ENCODE results near the gene TP53I11. TPM values are rescaled to one million over a fixed set of nuclear protein-coding genes. Genes with fewer than 3 reads are reported as not detected.

The TP53I11 gene
- total RNA-seq, 1 experiment from 2014 or later: 13.4 TPM

DNA sequence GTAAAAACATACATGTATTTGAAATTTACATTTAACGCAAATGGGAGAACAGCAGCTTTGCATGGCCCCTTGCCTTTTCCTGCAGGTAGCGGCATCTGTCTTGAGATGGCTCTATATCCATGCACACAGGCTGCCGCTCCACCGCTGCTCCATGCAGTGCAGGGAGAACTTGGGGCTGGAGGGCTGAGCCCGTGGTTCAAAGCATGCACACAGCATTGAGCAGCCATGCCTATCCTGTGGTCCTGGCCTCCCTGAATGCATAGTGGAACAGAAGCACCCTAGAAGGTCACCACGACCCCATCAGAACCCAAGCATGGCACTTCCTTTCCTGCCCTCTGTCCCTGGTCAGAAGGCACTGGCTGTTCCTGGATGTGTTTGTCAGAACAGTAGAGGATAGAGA, 35.0 kb upstream of the TP53I11 start:
- Histone ChIP-seq H3K27ac (no peak overlapping the region), H3K4me1 (no peaks in the 10 kb centered on the region), H3K4me3 (no peak overlapping the region), H3K27me3 (peaks cover 46% of the 10 kb centered on the region), H3K9me3 (replicated peaks) (no peaks in the 10 kb centered on the region), H3K36me3 (no peaks in the 10 kb centered on the region)
- no peak for DNase-seq

DNA sequence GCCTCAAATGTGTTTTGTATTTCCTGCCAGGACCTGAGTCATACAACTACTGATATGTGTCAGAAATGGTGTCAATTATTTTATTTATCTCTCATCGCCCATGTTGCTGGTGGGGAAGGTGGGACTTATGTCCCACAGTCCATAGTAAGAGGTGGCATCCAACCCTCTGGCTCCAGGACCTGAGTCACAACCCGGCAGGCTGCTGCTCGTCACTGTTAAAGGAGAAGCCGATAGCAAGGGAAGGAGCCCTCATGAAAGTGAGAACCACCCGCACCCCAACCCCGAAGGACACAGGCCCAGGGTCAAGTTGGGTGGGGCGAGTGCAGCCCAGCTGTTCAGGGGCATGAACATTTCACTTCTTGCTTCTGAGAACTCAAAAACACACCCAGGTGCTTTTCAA, 33.1 kb upstream of the TP53I11 start:
- no peak for DNase-seq
- Histone ChIP-seq H3K36me3 (no peaks in the 10 kb centered on the region), H3K4me3 (no peak overlapping the region), H3K4me1 (no peaks in the 10 kb centered on the region), H3K27ac (no peak overlapping the region), H3K9me3 (replicated peaks) (no peaks in the 10 kb centered on the region), H3K27me3 (peaks cover 32% of the 10 kb centered on the region)

DNA sequence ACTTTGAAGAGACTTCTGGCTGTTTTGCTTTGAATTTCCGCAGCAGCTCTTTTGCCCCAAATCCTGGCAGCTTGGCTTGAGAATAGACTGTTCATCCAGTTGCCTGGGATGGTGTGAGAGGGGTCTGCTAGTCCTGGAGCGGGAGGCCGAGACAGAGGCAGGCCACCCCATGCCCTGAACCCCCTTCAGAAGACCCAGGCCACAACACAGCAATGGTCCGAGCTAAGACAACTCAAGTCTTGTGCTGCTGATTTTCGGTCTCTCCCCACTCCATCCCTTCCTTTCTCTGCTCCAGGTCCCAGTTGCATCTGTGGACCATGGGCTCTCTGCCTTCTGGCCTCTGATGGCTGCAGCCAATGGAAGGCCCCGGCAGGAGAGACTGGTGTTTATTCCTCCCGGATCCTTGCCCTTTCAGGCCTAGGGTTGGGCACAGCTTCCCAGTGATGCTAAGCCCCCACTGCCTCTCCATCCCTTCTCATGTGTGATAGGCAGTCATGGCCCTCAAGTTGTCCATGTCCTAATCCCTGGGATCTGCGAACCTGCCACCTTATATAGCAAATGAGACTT, 31.9 kb upstream of the TP53I11 start:
- DNase-seq: no peak
- Histone ChIP-seq H3K9me3 (replicated peaks) (no peaks in the 10 kb centered on the region), H3K36me3 (no peaks in the 10 kb centered on the region), H3K4me3 (no peak overlapping the region), H3K27me3 (peaks cover 27% of the 10 kb centered on the region), H3K27ac (no peak overlapping the region), H3K4me1 (no peaks in the 10 kb centered on the region)

DNA sequence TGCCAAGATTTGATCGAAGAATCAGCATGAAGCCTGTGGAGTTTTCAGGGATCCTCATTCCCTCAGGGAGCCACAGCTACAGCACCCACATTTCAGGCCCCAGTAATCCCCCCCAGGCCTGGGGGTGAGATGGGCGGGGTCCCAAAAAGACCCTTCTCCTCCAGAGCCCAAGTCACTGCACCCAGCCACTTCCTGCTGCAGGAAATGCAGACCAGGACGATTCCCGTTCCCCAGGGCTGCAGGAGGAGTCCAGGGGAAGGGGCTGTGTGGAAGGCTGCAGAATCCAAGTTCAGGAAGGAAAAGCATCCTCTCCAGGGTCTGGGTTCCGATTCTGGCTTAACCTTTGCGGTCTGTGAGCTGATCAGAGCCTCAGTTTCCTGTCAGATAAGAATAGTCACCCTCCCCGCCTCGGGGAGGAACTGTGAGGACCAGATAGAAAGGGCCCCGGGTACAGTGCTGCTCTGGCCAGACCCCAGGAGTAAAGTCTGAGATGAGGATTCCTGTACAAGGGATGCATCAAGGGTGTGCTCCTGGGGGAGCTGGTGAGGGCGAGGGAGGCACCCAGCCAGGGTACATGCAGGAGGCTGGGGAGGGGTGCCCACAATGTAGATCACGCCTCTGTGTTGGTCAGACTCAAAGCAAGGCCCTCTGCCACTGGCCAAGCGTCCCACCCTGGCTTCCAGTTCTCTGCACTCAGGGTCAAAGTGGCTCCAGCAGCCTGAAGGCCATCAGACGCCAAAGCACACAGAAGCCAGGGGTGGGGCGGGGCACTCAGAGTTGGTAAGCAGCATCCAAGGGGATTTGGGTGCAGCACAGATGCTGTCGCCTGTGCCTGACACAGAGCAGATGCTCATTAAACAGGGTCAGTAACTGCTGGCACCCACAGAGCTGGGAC, 30.1 kb upstream of the TP53I11 start:
- Histone ChIP-seq H3K36me3 (no peaks in the 10 kb centered on the region), H3K4me3 (no peak overlapping the region), H3K4me1 (no peaks in the 10 kb centered on the region), H3K27me3 (peaks cover 26% of the 10 kb centered on the region), H3K27ac (no peak overlapping the region), H3K9me3 (replicated peaks) (no peaks in the 10 kb centered on the region)
- DNase-seq: no peak

DNA sequence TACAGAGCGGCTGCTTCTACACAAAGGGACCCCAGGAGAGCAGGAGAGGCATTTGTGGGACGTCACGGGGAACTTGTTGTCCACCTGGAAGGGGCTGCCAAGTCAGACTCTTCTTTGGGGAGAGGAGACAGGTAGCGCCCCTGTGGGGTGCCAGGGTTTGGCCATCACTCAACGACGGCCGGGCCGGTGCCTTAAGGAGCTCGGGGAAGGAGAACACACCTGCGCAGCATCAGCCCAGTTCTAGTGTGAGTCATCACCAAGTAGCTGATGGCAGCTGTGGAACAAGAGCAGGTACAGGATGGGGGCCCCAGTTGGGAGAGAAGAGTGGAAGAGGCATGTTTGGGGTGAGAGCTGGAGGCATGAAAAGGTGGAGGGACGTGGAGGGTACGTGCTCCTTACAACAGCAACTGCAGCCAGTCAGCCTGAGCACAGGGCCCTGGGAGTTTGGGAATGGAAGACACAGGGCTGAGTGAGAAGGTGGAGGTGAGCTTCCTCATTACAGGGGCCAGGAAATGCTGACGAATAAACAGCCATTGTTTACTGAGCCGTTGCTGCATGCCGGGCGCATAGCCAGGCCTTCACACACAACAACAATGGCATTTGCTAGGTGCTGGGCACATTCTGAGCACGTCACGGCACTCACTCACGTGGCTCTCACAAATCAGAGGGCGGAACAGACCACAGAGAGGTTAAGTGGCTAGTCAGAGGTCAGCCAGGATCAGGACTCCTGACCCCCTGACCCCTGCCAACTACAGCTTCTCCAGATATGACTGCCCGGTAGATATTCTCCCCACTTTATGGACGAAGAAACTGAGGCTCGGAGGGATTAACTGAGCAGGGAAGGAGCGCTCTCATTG, 29.1 kb upstream of the TP53I11 start:
- Histone ChIP-seq H3K9me3 (replicated peaks) (no peaks in the 10 kb centered on the region), H3K36me3 (no peaks in the 10 kb centered on the region), H3K27ac (no peak overlapping the region), H3K27me3 (peaks cover 16% of the 10 kb centered on the region), H3K4me1 (no peaks in the 10 kb centered on the region), H3K4me3 (no peak overlapping the region)
- no peak for DNase-seq

DNA sequence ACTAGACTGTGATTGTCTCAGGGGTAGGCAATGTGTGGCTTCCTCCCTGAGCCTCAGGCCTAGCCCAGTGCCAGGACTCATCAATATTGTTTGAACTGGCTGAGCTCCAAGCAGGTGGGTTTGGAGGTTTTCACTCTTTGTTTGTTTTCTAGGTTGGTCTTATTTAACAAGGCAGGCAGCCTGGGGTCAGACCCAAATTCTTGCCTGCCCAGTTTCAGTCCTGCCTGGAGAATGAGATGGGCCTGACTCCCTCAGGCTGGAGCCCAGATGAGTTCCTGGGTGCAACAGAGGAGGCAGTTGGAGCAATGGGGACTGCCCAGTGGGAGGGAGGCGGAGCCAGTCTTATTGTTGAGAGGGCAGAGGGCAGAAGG, 28.3 kb upstream of the TP53I11 start:
- no peaks in the 10 kb centered on the region for H3K9me3 ChIP-seq (replicated peaks)
- H3K36me3 ChIP-seq: no peaks in the 10 kb centered on the region
- no peaks in the 10 kb centered on the region for H3K4me1 ChIP-seq
- H3K4me3 ChIP-seq: no peak overlapping the region
- H3K27me3 ChIP-seq: peaks cover 13% of the 10 kb centered on the region; the same call in 1 of the 2 replicates
- no peak for DNase-seq
- H3K27ac ChIP-seq: no peak overlapping the region

DNA sequence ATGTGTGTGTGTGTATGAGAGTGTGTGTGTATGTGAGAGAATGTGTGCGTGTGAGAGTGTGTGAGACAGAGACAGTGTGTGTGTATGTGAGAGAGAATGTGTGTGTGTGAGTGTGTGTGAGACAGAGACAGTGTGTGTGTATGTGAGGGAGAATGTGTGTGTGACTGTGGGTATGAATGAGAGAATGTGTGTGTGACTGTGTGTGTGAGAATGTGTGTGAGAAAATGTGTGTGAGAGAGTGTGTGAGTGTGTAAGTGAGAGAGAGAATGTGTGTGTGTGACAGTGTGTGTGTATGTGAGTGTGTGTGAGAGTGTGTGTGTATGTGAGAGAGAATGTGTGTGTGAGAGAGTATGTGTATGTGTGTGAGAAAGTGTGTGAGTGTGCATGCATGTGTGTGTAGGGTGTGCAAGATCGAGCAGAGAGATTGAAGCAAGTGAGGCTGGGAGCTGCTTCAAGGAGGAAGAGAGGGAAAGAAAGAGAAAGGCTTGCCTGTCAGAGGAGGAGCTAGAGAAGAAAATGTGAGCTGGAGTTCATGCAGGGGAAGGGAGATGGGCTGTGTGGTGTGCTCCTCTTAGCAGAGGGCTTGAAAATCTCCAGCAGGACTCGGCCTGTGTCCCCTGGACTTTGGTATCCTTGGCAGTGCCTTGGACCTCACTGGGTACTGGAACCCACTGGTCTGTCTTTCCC, 27.7 kb upstream of the TP53I11 start:
- Histone ChIP-seq H3K36me3 (no peaks in the 10 kb centered on the region), H3K27ac (no peak overlapping the region), H3K27me3 (peaks cover 13% of the 10 kb centered on the region; the same call in 1 of the 2 replicates), H3K4me3 (no peak overlapping the region), H3K9me3 (replicated peaks) (no peaks in the 10 kb centered on the region), H3K4me1 (no peaks in the 10 kb centered on the region)
- no peak for DNase-seq

DNA sequence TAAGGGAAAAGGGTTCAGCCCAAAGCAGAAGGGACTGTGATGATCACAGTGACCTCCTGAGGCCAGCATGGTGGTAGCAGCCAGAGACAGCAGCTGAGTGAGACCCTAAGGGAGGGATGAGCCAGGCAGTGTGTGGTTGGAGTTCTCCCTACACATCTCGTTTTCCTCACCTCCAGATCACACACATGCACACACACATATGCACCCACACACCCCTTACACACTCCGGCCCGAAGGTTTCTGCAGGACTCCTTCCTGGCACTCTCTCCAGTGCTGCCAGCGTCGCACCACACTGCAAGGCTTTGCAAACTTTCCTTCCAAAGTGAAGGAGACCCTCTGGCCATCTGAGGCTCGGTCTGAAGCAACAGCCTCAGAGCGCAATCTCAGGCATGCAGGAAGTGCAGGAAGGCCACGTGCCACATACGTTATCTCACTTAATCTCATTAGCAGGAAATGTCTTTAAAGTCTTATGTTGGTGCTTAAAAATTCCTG, 26.9 kb upstream of the TP53I11 start:
- no peak overlapping the region for H3K4me3 ChIP-seq
- peaks cover 13% of the 10 kb centered on the region; the same call in 1 of the 2 replicates for H3K27me3 ChIP-seq
- H3K36me3 ChIP-seq: no peaks in the 10 kb centered on the region
- peak in 1 of 2 experiments; percentile 34 for DNase-seq
- H3K4me1 ChIP-seq: no peaks in the 10 kb centered on the region
- H3K27ac ChIP-seq: no peak overlapping the region
- H3K9me3 ChIP-seq (replicated peaks): no peaks in the 10 kb centered on the region

DNA sequence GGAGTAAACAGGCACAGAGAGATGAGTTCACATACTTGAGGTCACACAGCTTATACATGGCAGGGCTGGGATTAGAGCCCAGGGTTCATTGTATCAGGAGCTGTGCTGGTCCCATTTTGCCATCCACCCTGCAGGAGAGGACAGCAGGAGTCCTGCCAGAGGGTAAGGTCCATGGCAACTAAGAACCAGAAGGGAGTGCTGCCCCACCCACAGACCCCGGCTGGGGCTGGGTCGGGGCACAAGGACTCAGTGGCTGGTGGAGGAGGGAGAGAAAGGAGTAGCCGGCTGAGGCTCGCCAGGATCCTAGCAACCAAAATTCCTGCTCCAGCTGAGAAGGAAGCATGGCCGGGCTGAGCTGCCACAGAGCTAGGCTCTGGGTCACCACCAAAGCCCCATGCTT, 25.9 kb upstream of the TP53I11 start:
- Histone ChIP-seq H3K9me3 (replicated peaks) (no peaks in the 10 kb centered on the region), H3K27ac (no peak overlapping the region), H3K4me1 (no peaks in the 10 kb centered on the region), H3K4me3 (no peak overlapping the region), H3K27me3 (peaks cover 13% of the 10 kb centered on the region; the same call in 1 of the 2 replicates), H3K36me3 (no peaks in the 10 kb centered on the region)
- no peak for DNase-seq

DNA sequence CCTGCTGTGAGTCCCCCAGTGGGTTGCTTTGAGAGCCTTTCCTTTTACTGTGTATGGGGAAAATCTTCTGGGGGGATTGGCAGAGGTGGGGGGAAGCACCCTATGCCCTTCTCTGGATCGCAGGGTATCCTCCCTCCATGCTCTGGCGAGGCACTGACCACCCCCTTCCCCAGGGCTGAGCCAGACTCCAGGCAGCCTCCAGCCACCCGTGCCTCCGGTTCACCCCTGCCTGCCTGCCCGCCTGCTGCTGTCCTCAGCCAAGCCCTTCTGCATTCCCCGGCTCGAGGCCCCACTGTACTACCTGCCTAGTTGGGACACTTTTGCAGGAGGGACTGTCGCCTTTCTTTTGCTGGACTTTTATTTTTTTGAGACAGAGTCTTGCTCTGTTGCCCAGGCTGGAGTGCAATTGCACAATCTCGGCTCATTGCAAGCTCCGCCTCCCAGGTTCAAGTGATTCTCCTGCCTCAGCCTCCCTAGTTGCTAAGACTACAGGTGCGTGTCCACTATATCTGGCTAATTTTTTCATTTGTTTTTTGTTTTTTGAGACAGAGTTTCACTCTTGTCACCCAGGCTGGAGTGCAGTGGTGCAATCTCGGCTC, 23.8 kb upstream of the TP53I11 start:
- H3K9me3 ChIP-seq (replicated peaks): no peaks in the 10 kb centered on the region
- no peak overlapping the region for H3K4me3 ChIP-seq
- DNase-seq: no peak
- H3K36me3 ChIP-seq: no peaks in the 10 kb centered on the region
- no peaks in the 10 kb centered on the region for H3K4me1 ChIP-seq
- H3K27ac ChIP-seq: no peak overlapping the region
- H3K27me3 ChIP-seq: peaks cover 16% of the 10 kb centered on the region

DNA sequence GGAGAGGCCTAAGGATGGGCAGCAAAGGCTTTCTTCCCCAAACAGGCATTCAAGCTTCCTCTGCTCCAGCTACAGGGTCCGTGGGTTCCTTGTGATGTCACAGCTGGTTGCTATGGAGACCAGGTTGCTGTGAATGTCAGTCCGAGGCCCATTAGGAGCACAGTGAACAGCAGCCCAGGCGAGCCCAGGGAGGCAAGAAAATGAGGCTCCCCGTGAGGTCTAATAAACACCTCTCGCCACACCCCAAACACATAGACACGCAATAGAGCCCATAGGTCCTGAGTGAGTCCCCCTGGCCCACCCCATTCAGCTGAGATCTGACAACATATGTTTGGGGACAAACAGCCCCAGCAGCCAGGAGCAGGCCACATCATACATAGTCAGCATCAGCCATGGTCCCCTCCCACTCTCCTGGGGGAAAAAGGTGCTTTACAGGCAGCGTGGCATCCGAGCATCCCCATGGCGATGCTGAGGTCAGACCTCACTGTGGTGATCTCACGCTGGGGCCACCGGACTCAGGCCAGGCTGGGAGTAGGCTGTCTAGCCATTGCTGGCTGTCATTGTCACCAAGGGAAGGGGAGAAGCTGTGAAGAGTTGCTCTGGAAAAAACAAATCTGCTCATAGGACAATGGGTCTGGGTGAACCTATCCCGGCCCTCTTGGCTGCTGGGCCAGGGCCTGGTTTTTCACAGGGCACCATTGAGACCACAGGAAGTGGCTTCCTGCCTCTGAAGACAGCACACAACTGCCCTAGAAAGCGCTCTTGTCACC, 23.1 kb upstream of the TP53I11 start:
- no peak for DNase-seq

DNA sequence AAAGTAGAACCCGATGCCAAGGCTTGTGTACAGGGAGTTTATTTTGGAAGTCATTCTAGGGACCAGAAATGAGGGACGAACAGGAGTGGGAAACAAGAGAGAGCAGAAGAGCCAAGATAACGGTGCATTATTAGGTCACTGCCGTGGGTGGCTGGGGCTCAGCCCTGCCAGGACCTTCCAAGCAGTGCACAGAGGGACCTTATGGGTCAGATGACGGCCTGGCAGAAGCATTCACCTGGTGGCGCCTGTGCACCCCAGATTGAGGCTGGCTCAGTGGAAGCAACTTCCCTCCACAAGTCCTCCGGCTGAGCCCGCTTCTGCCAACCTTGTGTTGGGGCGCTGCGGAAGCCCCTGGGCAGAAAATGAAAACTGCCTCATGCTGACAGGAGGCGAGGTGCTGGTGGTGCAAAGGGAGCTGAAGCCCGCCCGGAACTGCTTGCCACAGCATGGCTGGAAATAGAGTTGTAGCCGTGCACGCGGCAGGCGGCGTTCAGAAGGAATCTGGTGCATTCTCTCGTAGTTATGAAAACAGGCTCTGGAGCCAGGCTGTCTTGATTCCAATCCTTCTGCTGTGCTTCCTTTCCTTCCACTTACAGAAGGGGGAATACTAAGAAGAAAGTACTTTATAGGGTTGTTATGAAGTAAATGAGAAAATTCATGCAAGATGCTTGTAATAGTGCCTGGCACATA, 22.2 kb upstream of the TP53I11 start:
- Histone ChIP-seq H3K27ac (no peak overlapping the region), H3K36me3 (no peaks in the 10 kb centered on the region), H3K4me1 (no peaks in the 10 kb centered on the region), H3K4me3 (no peak overlapping the region), H3K27me3 (peaks cover 27% of the 10 kb centered on the region), H3K9me3 (replicated peaks) (no peaks in the 10 kb centered on the region)
- DNase-seq: no peak

More for the DNA sequence above, 23.1 kb upstream of the TP53I11 start:
- peaks cover 22% of the 10 kb centered on the region for H3K27me3 ChIP-seq
- no peaks in the 10 kb centered on the region for H3K36me3 ChIP-seq
- no peak overlapping the region for H3K27ac ChIP-seq
- no peaks in the 10 kb centered on the region for H3K9me3 ChIP-seq (replicated peaks)
- H3K4me1 ChIP-seq: no peaks in the 10 kb centered on the region
- no peak overlapping the region for H3K4me3 ChIP-seq

DNA sequence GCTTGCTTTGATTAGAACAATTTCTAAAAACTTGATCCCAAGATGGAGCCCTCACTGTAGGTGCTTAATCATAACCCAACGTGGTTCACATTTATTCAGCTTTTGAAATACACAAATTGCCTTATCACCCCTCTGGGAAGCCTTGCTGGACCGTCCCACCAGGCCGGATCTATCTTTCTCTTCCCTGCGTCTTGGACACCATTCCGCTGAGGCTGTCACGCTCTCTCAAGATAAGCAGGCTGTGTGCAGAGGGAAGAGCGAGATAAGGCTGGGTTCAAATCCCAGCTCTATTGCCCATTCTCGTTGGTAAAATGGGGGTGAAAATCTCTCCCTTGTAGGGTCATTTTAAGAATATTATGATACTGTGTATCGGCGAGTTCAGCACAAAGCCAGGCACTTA, 20.5 kb upstream of the TP53I11 start:
- no peaks in the 10 kb centered on the region for H3K4me1 ChIP-seq
- no peaks in the 10 kb centered on the region for H3K36me3 ChIP-seq
- H3K4me3 ChIP-seq: no peak overlapping the region
- no peaks in the 10 kb centered on the region for H3K9me3 ChIP-seq (replicated peaks)
- no peak overlapping the region for H3K27ac ChIP-seq
- DNase-seq: no peak
- H3K27me3 ChIP-seq: peaks cover 26% of the 10 kb centered on the region

Data from SJCRH30 (cell line).